ENCODE data around the gene USP46.

USP46 gene

GRCh38 chr4:52617336-52618020 is 41.6 kb downstream of the USP46 start:
- no peak for DNase-seq

GRCh38 chr4:52614241-52614640 is 44.9 kb downstream of the USP46 start:
- no peak for DNase-seq

DNA sequence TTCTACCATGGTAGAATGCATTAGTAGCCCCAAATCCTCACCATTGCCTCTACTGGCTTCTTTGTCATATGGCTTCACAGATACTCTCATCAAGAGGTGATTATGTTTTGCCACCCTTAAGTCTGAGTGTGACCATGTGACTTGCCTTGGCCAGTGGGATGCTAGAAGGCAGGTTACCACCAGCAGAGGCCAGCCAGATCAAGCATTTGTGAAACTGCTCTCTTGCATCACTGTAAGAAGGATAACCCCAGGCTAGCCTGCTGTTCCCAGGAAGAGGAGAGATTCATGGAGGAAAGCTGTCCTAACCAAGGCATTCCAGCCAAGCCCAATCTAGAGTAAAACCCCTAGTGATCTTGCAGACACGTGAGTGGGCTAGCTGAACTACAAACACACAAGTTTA is 46.8 kb downstream of the USP46 start:
- no peak for DNase-seq

GRCh38 chr4:52611030-52611555 is 48.0 kb downstream of the USP46 start:
- DNase-seq, result no peak

GRCh38 chr4:52606726-52607125 is 52.4 kb downstream of the USP46 start:
- DNase-seq, result no peak

DNA sequence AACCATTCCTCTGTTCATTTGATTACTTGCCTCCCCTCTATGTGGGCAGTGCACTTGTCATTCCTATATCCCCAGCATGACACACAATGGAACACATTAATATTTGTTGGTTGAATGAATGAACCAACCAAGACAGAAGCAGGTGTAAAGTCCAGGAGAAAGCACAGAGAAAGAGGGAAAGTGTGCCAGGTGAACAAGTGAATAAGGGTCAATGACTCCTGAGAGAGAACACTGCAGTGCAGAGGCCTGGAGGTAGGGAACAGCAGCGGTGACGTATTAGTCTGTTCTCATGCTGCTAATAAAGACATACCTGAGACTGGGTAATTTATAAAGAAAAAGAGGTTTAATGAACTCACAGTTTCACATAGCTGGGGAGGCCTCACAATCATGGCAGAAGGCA is 53.1 kb downstream of the USP46 start:
- DNase-seq, result no peak

DNA sequence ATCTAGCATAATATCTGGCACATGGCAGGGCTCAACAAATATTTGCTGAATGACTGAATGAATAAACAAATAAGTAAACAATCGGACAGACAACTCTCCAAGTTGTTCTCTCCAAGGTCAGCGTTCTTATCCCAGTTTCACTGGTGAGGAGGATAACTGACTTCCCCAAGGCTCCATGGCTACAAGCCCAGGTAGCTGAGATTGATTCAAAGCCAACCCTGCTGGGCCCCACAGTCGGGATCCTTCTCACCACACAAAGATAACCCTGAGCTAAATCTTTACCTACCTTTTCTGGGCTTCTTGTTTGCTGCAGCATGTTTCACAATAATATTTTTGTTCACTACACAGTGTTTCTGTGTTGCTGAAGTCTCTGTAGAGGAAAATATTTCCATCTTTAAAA is 54.9 kb downstream of the USP46 start:
- DNase-seq, result no peak

GRCh38 chr4:52600275-52600674 is 58.8 kb downstream of the USP46 start:
- no peak for DNase-seq

GRCh38 chr4:52595001-52595400 is 64.1 kb downstream of the USP46 start:
- no peak for DNase-seq

DNA sequence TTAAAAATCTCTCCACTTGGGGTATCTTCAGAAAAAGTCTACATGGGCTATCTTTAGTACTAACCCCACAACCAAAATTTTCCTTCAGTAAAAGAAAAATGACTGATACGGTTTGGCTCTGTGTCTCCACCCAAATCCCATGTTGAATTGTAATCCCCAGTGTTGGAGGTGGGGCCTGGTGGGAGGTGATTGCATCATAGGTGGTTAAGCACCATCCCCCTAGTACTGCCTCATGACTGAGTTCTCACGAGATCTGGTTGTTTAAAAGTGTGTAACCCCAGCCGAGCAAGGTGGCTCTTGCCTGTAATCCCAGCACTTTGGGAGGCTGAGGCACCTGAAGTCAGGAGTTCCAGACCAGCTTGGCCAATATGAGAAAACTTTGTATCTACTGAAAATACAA is 66.8 kb downstream of the USP46 start:
- no peak for DNase-seq

- no peak for DNase-seq
These were observed 70.1 kb downstream of the USP46 start for GRCh38 chr4:52588771-52589591.

- no peak for DNase-seq
These were observed 71.0 kb downstream of the USP46 start for GRCh38 chr4:52588097-52588496.

DNA sequence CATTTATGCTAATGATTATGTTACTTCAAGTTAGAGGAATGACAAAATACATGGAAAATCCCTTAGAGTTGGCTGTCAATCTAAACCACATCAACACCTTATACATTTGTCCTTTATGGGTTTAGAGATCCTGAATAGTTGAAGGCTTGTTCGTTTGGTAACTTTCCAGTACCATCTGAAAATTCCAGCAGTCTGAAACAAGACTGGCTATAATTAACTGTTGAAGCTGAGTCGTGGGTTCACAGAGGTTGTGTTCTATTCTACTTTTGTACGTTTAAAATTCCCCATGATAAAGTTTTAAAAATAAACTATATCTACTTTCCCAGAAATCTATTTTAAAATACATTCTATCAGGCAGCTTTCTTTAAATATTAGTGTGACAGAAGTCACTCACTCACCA is 73.0 kb downstream of the USP46 start:
- DNase-seq, result no peak

GRCh38 chr4:52585379-52585778 is 73.7 kb downstream of the USP46 start:
- no peak for DNase-seq

- no peak for DNase-seq
These were observed 79.4 kb downstream of the USP46 start for GRCh38 chr4:52579602-52580272.

GRCh38 chr4:52578951-52579350 is 80.2 kb downstream of the USP46 start:
- no peak for DNase-seq

GRCh38 chr4:52577624-52577962 is 81.5 kb downstream of the USP46 start:
- no peak for DNase-seq

DNA sequence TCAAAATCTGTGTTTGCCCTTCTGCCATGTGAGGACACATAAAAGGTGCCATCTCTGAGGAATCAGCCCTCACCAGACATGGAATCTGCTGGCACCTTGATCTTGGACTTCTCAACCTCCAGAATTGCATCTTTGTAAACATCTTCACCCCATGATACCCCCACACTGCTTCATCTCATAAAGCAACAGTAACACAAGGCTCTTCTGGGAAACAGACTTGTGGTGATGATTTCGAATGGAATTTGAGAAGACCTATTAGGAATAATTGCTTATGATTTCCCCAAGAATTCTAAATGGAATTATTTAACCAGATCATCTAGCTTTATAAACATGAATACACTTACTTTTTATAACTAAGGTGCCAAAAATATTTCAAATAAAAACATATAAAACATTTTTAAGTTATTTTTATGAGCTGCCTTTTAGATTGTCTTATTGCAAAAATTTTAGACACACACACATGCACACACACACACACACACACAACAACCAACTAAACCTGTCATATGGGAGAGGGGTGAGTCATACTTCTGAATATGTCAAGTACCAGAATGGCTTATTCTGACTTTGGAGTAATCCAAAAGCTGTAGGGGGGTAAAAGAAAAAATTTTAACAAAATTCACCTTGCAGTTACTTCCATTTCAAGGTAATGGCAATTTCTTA is 82.0 kb downstream of the USP46 start:
- DNase-seq, result no peak

- no peak for DNase-seq
These were observed 82.8 kb downstream of the USP46 start for GRCh38 chr4:52576326-52576725.

DNA sequence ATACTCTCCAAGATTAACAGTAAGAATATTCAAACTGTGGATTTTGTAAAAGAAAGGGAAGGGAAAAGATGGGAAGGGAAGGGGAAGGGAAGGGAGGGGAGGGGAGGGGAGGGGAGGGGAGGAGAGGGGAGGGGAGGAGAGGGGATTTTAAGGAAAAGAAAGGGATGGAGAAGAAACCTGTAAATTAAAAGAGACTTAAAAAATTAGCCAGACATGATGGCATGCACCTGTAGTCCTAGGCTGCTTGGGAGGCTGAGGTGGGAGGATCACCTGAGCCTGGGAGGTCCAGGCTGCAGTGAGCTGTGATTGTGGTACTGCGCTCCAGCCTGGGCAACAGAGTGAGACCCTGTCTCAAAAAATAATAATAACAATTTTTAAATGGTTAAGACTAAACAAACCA is 83.7 kb downstream of the USP46 start:
- no peak for DNase-seq

GRCh38 chr4:52574036-52574435 is 85.1 kb downstream of the USP46 start:
- DNase-seq, result no peak

- no peak for DNase-seq
These were observed 85.5 kb downstream of the USP46 start for GRCh38 chr4:52573551-52573950.

- no peak for DNase-seq
These were observed 86.1 kb downstream of the USP46 start for GRCh38 chr4:52572936-52573485.

All from activated gamma-delta T cell treated with Interleukin-2 at 50 U/mL for 16 hours (primary cell).